OCI-LY7 (cell line): ENCODE measurements around the gene CLP1. TPM values are rescaled to one million over a fixed set of nuclear protein-coding genes. Genes with fewer than 3 reads are reported as not detected.

ENCODE experiments used
- BruUV-seq: library from RNA; stranded (reverse); fragments of 400-500 nt; replicated peaks from 2 replicates; lab custom pipeline; 2021; lab: Mats Ljungman, UMichigan
- CTCF ChIA-PET: fragments of 300-600 bp; sonication (Branson Sonifier 250); formaldehyde crosslinking; loops from one replicate; lab custom pipeline; 2022; ENCODE audit warnings: antibody characterized with exemption; ENCODE audit not compliant: unreplicated experiment; lab: Charles Lee
- POLR2A ChIA-PET: fragments of 300-600 bp; sonication (Branson Sonifier 250); formaldehyde crosslinking; loops from one replicate; lab custom pipeline; 2022; ENCODE audit warnings: antibody characterized with exemption; lab: Charles Lee
- DNase-seq: peaks from one replicate; pipeline ENCODE4 v3.0.0-alpha.2; 2015; ENCODE audit warnings: low spot score
- H2AFZ ChIP-seq: fragments of 200-600 bp; sonication (generic), shearing (Covaris generic); 2 replicates; pipeline ENCODE4 v1.6.1; 2014; ENCODE audit warnings: mild to moderate bottlenecking, antibody characterized with exemption, low read length, moderate library complexity
- H3K27ac ChIP-seq: fragments of 200-600 bp; sonication (generic); 2 replicates; pipeline ENCODE4 v1.5.1; 2014; ENCODE audit warnings: mixed run types, low read depth, mild to moderate bottlenecking, moderate library complexity, low read length, inconsistent platforms; ENCODE audit not compliant: poor library complexity, severe bottlenecking
- H3K36me3 ChIP-seq: fragments of 200-600 bp; sonication (generic); 2 replicates; pipeline ENCODE4 v1.6.1; 2014; ENCODE audit warnings: mild to moderate bottlenecking, antibody characterized with exemption, low read length, moderate library complexity, mixed read lengths; ENCODE audit not compliant: insufficient read depth
- H3K4me1 ChIP-seq: fragments of 200-600 bp; sonication (generic); 2 replicates; pipeline ENCODE4 v1.5.1; 2014; ENCODE audit warnings: mild to moderate bottlenecking, low read length; ENCODE audit not compliant: insufficient read depth, poor library complexity, severe bottlenecking
- H3K4me2 ChIP-seq: fragments of 200-600 bp; sonication (generic); 2 replicates; pipeline ENCODE4 v1.6.1; 2014; ENCODE audit warnings: mild to moderate bottlenecking, low read length
- H3K4me3 ChIP-seq: fragments of 200-600 bp; sonication (generic); 2 replicates; pipeline ENCODE4 v1.5.1; 2014; ENCODE audit warnings: mild to moderate bottlenecking, low read depth, low read length; ENCODE audit not compliant: poor library complexity, severe bottlenecking
- H3K79me2 ChIP-seq: fragments of 200-600 bp; sonication (generic); 2 replicates; pipeline ENCODE4 v1.6.1; 2016; ENCODE audit warnings: low read depth, mild to moderate bottlenecking, low read length, moderate library complexity, mixed read lengths; ENCODE audit not compliant: insufficient read depth
- H3K9me2 ChIP-seq: fragments of 200-600 bp; sonication (generic); 2 replicates; pipeline ENCODE4 v1.6.1; 2016; ENCODE audit warnings: mild to moderate bottlenecking, low read length, mixed read lengths; ENCODE audit not compliant: insufficient read depth
- H3K9me3 ChIP-seq: fragments of 200-600 bp; sonication (generic); 2 replicates; pipeline ENCODE4 v1.6.1; 2014; ENCODE audit warnings: mild to moderate bottlenecking, mixed run types, low read length, mixed read lengths
- H4K20me1 ChIP-seq: fragments of 200-600 bp; sonication (generic); 2 replicates; pipeline ENCODE4 v1.6.1; 2014; ENCODE audit warnings: mild to moderate bottlenecking, antibody characterized with exemption, low read length, moderate library complexity, mixed read lengths; ENCODE audit not compliant: insufficient read depth
- EZH2phosphoT487 ChIP-seq: fragments of 200-600 bp; sonication (generic); IDR thresholded peaks from 2 replicates; pipeline ENCODE4 v1.6.1; 2018; ENCODE audit warnings: low read depth, borderline replicate concordance, mild to moderate bottlenecking, mixed run types, antibody characterized with exemption, low read length, moderate library complexity, mixed read lengths
- intact Hi-C: fragments of 100-400 bp; cut with micrococcal nuclease; formaldehyde crosslinking; loops from one replicate; pipeline ENCODE4 v1.10.0; 2022; ENCODE audit not compliant: unreplicated experiment
- total RNA-seq, 2 experiments: library from RNA; depleted of rRNA in 1 of 2; stranded (reverse); fragments of >200 nt in 1 of 2; shearing (Covaris generic) in 1 of 2; gene quantifications; 2 replicates each; pipeline ENCODE4 v1.2.3, GENCODE V29; 2014 to 2022
- TF ChIP-seq, protein P1 (sequence below): fragments of 200-600 bp; sonication (generic); conservative IDR thresholded peaks from 2 replicates; pipeline ENCODE4 v1.5.1; 2014; ENCODE audit warnings: mild to moderate bottlenecking, antibody characterized with exemption, low read length, moderate library complexity, mixed read lengths

Gene CLP1
- total RNA-seq, 2 experiments from 2014 or later, result 18.5 to 20.8 TPM

DNA sequence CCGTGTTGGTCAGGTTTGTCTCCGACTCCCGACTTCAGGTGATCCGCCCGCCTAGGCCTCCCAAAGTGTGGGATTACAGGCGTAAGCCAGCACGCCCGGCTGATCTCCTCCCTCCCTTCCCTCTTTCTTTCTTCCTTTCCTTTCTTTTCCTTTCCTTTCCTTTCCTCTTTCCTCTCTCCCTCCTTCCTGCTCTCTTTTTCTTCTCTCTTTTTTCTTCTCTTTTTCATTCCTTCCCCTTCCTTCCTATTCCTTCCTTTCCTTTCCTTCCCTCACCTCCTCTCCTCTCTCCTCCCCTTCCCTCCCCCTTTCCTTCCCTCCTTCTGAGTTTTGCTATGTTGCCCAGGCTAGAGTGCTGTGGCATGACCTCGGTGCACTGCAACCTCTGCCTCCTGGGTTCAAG is 6.4 kb downstream of the CLP1 start:
- peaks cover 4% of the 10 kb centered on the region for H4K20me1 ChIP-seq
- intact Hi-C loops, result no loop called here
- H2AFZ ChIP-seq, result no peak overlapping the region
- H3K79me2 ChIP-seq, result peaks cover 16% of the 10 kb centered on the region
- H3K36me3 ChIP-seq, result peaks cover 40% of the 10 kb centered on the region
- no peak for DNase-seq
- TF ChIP-seq EZH2phosphoT487, result no peak
- TF ChIP-seq, protein P1, sequence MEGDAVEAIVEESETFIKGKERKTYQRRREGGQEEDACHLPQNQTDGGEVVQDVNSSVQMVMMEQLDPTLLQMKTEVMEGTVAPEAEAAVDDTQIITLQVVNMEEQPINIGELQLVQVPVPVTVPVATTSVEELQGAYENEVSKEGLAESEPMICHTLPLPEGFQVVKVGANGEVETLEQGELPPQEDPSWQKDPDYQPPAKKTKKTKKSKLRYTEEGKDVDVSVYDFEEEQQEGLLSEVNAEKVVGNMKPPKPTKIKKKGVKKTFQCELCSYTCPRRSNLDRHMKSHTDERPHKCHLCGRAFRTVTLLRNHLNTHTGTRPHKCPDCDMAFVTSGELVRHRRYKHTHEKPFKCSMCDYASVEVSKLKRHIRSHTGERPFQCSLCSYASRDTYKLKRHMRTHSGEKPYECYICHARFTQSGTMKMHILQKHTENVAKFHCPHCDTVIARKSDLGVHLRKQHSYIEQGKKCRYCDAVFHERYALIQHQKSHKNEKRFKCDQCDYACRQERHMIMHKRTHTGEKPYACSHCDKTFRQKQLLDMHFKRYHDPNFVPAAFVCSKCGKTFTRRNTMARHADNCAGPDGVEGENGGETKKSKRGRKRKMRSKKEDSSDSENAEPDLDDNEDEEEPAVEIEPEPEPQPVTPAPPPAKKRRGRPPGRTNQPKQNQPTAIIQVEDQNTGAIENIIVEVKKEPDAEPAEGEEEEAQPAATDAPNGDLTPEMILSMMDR, result no peak
- H3K9me2 ChIP-seq, result no peaks in the 10 kb centered on the region
- no peaks in the 10 kb centered on the region for H3K9me3 ChIP-seq
- ChIA-PET CTCF (no interaction called here), POLR2A (interaction anchor here (0.7 kb wide), 1 partner anchor 79 kb away, joined by 4 read pairs; no protein-coding TSS in a partner anchor)
- H3K4me3 ChIP-seq, result no peak overlapping the region
- H3K4me2 ChIP-seq, result no peak overlapping the region
- BruUV-seq, result no TSS peak
- no peak overlapping the region for H3K27ac ChIP-seq
- peaks cover 8% of the 10 kb centered on the region for H3K4me1 ChIP-seq

DNA sequence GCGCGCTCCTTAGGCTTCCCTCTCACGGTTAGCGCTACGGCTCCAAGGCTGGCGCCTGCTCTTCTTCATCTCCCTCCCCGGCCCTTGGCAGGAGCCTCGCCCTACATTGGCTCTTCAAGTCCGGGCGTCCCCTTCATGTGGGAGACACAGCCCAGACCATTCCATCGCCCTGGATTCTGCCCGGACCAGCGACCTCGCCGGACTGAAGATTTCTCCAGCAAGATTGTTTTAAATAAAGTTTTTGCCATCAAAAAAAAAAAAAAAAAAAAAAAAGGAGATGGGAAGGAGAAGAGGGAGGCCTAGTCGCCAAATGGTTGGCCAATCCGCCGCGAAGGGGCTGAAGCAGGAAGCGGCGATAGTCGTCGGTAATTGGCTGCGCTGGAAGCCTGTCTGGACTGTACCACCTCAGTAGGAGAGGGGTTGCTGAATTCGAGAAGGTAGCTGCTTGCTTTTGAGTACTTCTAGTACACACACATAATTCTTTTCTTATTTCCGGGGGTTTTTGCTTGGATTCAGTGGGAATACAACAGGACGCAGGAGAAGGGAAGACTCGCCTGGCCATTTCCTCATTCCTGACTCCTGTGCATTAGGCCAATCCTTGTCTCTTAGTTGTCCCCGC is 9.7 kb downstream of the CLP1 start:
- peak overlapping the region; percentile 88 for H3K27ac ChIP-seq
- ChIA-PET POLR2A (interaction anchor here (0.8 to 1.8 kb wide), 3 partner anchors 10 to 36 kb away, joined by 3 to 12 read pairs (median 6); partner anchors contain the start of gene CLP1), CTCF (interaction anchor here (1.2 to 1.4 kb wide), 3 partner anchors 13 to 174 kb away, joined by 3 to 4 read pairs (median 3); no protein-coding TSS in a partner anchor)
- peaks cover 41% of the 10 kb centered on the region for H3K79me2 ChIP-seq
- H3K4me1 ChIP-seq, result peaks cover 23% of the 10 kb centered on the region
- H3K9me3 ChIP-seq, result no peaks in the 10 kb centered on the region
- H3K4me2 ChIP-seq, result peak overlapping the region; percentile 94
- H2AFZ ChIP-seq, result peak overlapping the region; percentile 90
- peak; percentile 99 for DNase-seq
- peaks cover 34% of the 10 kb centered on the region for H4K20me1 ChIP-seq
- no peaks in the 10 kb centered on the region for H3K9me2 ChIP-seq
- no TSS peak for BruUV-seq
- TF ChIP-seq, protein P1, result 0 out of 2 replicates have a peak, but pooled peaks have one; percentile 20
- TF ChIP-seq EZH2phosphoT487, result no peak
- peaks cover 31% of the 10 kb centered on the region for H3K36me3 ChIP-seq
- peak overlapping the region; percentile 94 for H3K4me3 ChIP-seq
- intact Hi-C loops, result loop anchor here (1.0 to 5.0 kb wide), 6 partner anchors 45 to 910 kb away; partner anchors contain the start of genes LPXN, MED19, SELENOH and TMX2
